Heart left ventricle (tissue), 16 donors: Measurements from ENCODE around the gene SERPINA9. TPM values are rescaled to one million over a fixed set of nuclear protein-coding genes. Genes with fewer than 3 reads are reported as not detected.

Experiments
- ATAC-seq, 4 donors: fragments of 200-7000 bp; cut with Tn5 transposase; one replicate each; pipeline ENCODE4 v1.9.1; 2020 to 2022; ENCODE audit warnings: moderate library complexity in 4 of 4, mild to moderate bottlenecking in 3 of 4, moderate number of reproducible peaks in 1 of 4
- DNase-seq, 5 donors: peaks; one replicate each; pipeline ENCODE4 v3.0.0-alpha.2; 2020
- H3K27ac ChIP-seq, 12 donors: fragments of 200-600 bp; sonication (generic) in 4 of 12; one replicate each; pipeline versions ENCODE4 v1.5.0 to v1.8.0; 2016 to 2022; ENCODE audit warnings: mild to moderate bottlenecking in 2 of 12
- H3K27me3 ChIP-seq, 9 donors: fragments of 200-600 bp; sonication (generic) in 2 of 9; one replicate each; pipeline versions ENCODE4 v1.5.1 to v1.8.0; 2016 to 2022; ENCODE audit warnings: mild to moderate bottlenecking in 3 of 9
- H3K36me3 ChIP-seq, 9 donors: fragments of 200-600 bp; sonication (generic) in 2 of 9; one replicate each; pipeline versions ENCODE4 v1.5.0 to v1.8.0; 2018 to 2022; ENCODE audit warnings: mild to moderate bottlenecking in 2 of 9
- H3K4me1 ChIP-seq, 12 donors: fragments of 200-600 bp; sonication (generic) in 4 of 12; one replicate each; pipeline versions ENCODE4 v1.5.0 to v1.8.0; 2016 to 2022; ENCODE audit warnings: mild to moderate bottlenecking in 3 of 12
- H3K4me3 ChIP-seq, 12 donors: fragments of 200-600 bp; sonication (generic) in 4 of 12; one replicate each; pipeline versions ENCODE4 v1.5.0 to v1.8.0; 2017 to 2022; ENCODE audit warnings: mild to moderate bottlenecking in 9 of 12, moderate library complexity in 4 of 12
- H3K9me3 ChIP-seq, 12 donors: fragments of 200-600 bp; sonication (generic) in 4 of 12; one replicate each; pipeline versions ENCODE4 v1.5.0 to v1.8.0; 2016 to 2022; ENCODE audit warnings: mild to moderate bottlenecking in 1 of 12
- CTCF ChIP-seq, 12 donors: fragments of 200-600 bp; sonication (generic) in 4 of 12; IDR thresholded peaks; one replicate each; pipeline versions ENCODE4 v1.5.0 to v1.8.0; 2018 to 2022; ENCODE audit warnings: antibody characterized with exemption in 12 of 12, mild to moderate bottlenecking in 5 of 12
- POLR2A ChIP-seq, 2 donors: fragments of 450-650 bp; IDR thresholded peaks; one replicate each; pipeline ENCODE4 v1.6.1; 2017; ENCODE audit warnings: antibody characterized with exemption in 2 of 2, mild to moderate bottlenecking in 2 of 2, moderate library complexity in 2 of 2
- WGBS, 4 donors: extraction: QIAGEN DNeasy Blood & Tissue Kit in 2 of 4; methylation state at CpG; one replicate each; pipeline versions ENCODE4 v1.1.5 to v1.1.7; 2013 to 2018; 5-methylcytosine and 5-hydroxymethylcytosine counted together
- intact Hi-C, 10 donors: fragments of 100-400 bp; cut with DNase I; formaldehyde crosslinking; loops; one replicate each; pipeline versions ENCODE4 v1.11.1 to v1.14.2; 2022
- polyA plus RNA-seq, 2 donors: library from polyadenylated mRNA; stranded (reverse); fragments of 200-250 nt; gene quantifications; one replicate each; pipeline ENCODE4 v1.2.3, GENCODE V29; 2013
- total RNA-seq, 9 donors: library from RNA; depleted of rRNA in 2 of 9; stranded (reverse); fragments of >200 nt in 2 of 9; fragmentation: NEBNext Ultra II Directional in 3 of 9; extraction: Animal tissue kit (Norgen Biotek cat#: 25700) in 3 of 9; gene quantifications; one replicate each; pipeline versions ENCODE4 v1.1.0 to v1.2.4, GENCODE V29; 2016 to 2023
- donor health status: ischemic (EF 13 %, LVEDD 7.1; RV severe dilation, severe dysfunction).
- donor health status: healthy with polysubstance abuse.
- donor health status: DM: no; HTN: yes; CAD: no.
- donor health status: DM: no; HTN: no; CAD: no.
- donor health status: ischemic (EF 25% LVEDD 6.9; RV normal size, moderate dysfunction).
- donor health status: ischemic (EF 25% LVEDD 5.7; RV mildly dilated, moderate dysfunction).
- donor health status: healthy.
- donor health status: DM: yes; HTN: yes; CAD: no.
- donor health status: ischemic (EF 35%, LVEDD 5.7; RV mildly dilated, moderate dysfunction).
- donor health status: nonischemic (EF 11% LVEDD 7.7; RV severe dilation, severe dysfunction).
- donor health status: DM: yes; HTN: yes; CAD: no.
- donor health status: PGD.
- donor health status: ischemic (EF 29% LVEDD 5.4; RV normal size, mild dysfunction).
- donor health status: nonischemic (EF 23%, LVEDD 6.1; RV moderate dilation, normal function).

SERPINA9 gene
- total and polyA plus RNA-seq, 11 donors = not detected

GRCh38 chr14:94481468-94482131 is 5.6 kb upstream of the SERPINA9 start:
- WGBS, 4 donors = 68 to 74% (median 71%) methylated on average over 5 of the region's 5 CpGs
- Histone ChIP-seq H3K4me1 (peaks cover 0 to 8% (median 6%) of the 10 kb centered on the region in 12 donors), H3K9me3 (peaks cover 0 to 21% (median 11%) of the 10 kb centered on the region in 12 donors), H3K36me3 (no peaks in the 10 kb centered on the region), H3K27me3 (peaks cover 0 to 20% (median 6%) of the 10 kb centered on the region in 9 donors), H3K4me3 (no peak overlapping the region), H3K27ac (no peak overlapping the region)
- TF ChIP-seq POLR2A (IDR thresholded peaks at IDR 0.05) (no peak), CTCF (IDR thresholded peaks at IDR 0.05) (no peak)
- DNase-seq = no peak
- no peak for ATAC-seq
- intact Hi-C loops = loop anchor here in 5 of 10 donors (10.0 kb wide), 3 partner anchors 127 to 447 kb away; no protein-coding TSS in a partner anchor

GRCh38 chr14:94480809-94481208 is 4.8 kb upstream of the SERPINA9 start:
- Histone ChIP-seq H3K4me3 (no peak overlapping the region), H3K27me3 (peaks cover 0 to 14% (median 4%) of the 10 kb centered on the region in 9 donors), H3K4me1 (no peaks in the 10 kb centered on the region), H3K36me3 (no peaks in the 10 kb centered on the region), H3K27ac (no peak overlapping the region), H3K9me3 (peaks cover 0 to 21% (median 11%) of the 10 kb centered on the region in 12 donors)
- intact Hi-C loops = loop anchor here in 5 of 10 donors (10.0 kb wide), 3 partner anchors 126 to 446 kb away; no protein-coding TSS in a partner anchor
- TF ChIP-seq CTCF (IDR thresholded peaks at IDR 0.05) (no peak), POLR2A (IDR thresholded peaks at IDR 0.05) (no peak)
- 25 to 38% (median 34%) methylated on average over 2 of the region's 2 CpGs for WGBS, 4 donors
- no peak for ATAC-seq
- DNase-seq = no peak

- intact Hi-C loops = no loop called here
- no peak for TF ChIP-seq POLR2A (IDR thresholded peaks at IDR 0.05)
- TF ChIP-seq CTCF (IDR thresholded peaks at IDR 0.05) = no peak
- H3K4me1 ChIP-seq = no peaks in the 10 kb centered on the region
- H3K9me3 ChIP-seq = peaks cover 0 to 21% (median 11%) of the 10 kb centered on the region in 12 donors
- peaks cover 0 to 17% (median 0%) of the 10 kb centered on the region in 9 donors for H3K27me3 ChIP-seq
- no peaks in the 10 kb centered on the region for H3K36me3 ChIP-seq
- H3K27ac ChIP-seq = no peak overlapping the region
- ATAC-seq = no peak
- no peak overlapping the region for H3K4me3 ChIP-seq
- DNase-seq = no peak
Observed at GRCh38 chr14:94478420-94478819, 2.4 kb upstream of the SERPINA9 start.

- intact Hi-C loops = no loop called here
- Histone ChIP-seq H3K27ac (no peak overlapping the region), H3K27me3 (peaks cover 0 to 17% (median 0%) of the 10 kb centered on the region in 9 donors), H3K4me3 (no peak overlapping the region), H3K36me3 (no peaks in the 10 kb centered on the region), H3K9me3 (peaks cover 0 to 19% (median 11%) of the 10 kb centered on the region in 12 donors), H3K4me1 (no peaks in the 10 kb centered on the region)
- TF ChIP-seq POLR2A (IDR thresholded peaks at IDR 0.05) = no peak
- TF ChIP-seq CTCF (IDR thresholded peaks at IDR 0.05) = no peak
- no peak for ATAC-seq
- 79 to 87% (median 82%) methylated on average over 7 of the region's 7 CpGs for WGBS, 4 donors
- DNase-seq = no peak
Observed at GRCh38 chr14:94474581-94475031, 1.4 kb downstream of the SERPINA9 start.
